LoVo (cell line): ENCODE measurements around the gene ARFGAP2.

ENCODE experiments used
- DNase-seq: peaks from one replicate; pipeline ENCODE4 v3.0.0-alpha.2; 2016; ENCODE audit warnings: low spot score

Gene ARFGAP2

DNA sequence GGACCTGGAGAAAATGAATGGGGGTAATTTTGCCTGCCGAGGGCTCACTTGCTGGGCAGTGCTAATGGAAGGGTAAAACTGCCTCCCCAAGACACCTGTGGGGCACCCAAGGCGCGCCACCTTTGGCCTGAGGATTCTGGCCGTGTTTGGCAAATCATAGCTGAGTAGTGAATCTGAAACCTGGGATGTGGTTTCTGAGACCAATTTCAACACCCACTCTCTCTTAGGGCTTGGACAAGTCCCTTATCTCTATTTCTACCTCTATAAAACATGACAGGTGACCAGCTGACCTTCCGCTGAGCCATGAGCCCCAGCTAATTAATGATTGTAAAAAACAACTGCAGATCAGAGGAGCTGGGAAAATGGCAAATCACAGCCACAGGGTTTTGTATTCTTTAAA is 11.0 kb upstream of the ARFGAP2 start:
- no peak for DNase-seq

DNA sequence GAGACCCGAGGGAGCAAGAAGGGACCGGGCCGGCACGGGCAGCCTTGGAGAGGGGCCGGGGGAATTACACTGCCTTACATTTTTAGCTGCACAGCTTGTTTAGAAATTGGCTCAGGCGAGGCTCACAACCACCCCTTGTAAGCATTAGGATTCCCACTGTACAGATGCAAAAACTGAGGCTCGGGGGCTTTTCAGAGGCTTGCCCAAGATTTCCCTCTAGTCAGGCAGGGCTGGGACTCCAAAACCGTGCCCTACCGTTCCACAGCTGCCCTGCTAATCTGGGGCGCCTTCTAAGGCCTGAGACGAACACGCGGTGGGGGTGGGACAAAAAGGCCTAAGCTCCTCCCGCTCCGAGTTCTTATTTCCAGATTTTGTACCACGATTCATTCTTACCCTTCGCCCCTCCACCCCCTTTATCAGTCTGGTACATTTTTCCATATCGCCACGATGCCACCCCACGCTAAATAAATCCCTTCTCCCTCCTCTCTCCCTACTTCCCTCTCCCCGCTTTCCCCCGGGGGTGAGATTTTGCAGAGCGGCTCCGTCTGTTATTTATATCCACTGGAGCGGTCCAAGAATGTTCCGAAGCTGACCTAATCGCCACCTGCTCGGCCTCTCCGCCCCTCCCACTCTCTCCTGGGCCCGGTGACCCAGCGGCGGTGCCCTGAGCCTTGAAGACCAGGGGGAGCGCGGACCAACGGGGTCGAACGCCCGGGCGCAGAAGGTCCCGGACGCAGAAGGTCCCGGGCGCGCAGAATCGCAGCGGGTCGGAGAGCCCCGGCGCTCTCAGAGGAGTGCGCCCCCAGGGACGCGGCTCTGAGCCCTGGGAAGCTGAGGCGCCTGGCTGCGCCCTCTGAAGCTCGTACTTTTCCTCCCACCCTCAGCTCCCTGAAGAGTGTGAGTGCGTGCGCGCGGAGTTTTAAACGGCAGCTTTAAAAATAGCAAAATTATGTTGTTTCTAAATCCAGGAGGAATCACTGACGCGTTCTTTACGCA is 10.3 kb upstream of the ARFGAP2 start:
- no peak for DNase-seq

DNA sequence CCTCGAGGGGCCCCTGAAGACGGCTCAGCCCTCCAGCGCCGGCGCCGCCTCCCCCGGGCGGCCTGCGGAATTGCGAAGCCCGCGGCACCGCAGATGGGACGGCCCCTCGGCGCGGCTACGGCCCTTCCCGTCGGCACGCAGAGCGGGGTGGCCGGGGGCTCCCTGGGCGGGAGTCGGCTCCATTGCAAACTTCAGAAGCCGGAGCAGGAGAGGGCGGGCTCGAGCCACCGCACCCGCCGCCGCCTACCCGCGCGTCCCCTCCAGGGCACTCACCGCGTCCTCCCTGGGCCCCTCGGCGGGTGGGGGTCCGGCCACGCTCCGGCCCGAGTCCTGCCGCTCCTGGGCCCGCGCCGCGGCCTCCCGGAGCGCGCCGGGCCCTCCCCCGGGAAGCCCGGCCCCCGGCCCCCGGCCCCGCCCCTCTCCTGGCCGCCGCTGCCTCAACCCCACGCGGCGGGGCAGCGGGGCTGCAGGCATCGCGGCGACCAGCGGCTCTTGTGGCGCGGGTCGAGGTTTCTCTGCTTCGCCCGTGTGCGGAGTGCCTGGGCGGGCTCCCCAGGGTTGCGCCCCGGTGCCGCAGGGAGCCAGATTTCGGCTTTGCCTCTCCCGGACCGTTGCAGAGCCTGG is 9.5 kb upstream of the ARFGAP2 start, which contains the start of gene PACSIN3:
PACSIN3 (minus strand) TSS at position 359 of the 624 bp plus-strand sequence. CDS start 3,707 bp downstream, outside the sequence.
- DNase-seq, result peak; percentile 72

DNA sequence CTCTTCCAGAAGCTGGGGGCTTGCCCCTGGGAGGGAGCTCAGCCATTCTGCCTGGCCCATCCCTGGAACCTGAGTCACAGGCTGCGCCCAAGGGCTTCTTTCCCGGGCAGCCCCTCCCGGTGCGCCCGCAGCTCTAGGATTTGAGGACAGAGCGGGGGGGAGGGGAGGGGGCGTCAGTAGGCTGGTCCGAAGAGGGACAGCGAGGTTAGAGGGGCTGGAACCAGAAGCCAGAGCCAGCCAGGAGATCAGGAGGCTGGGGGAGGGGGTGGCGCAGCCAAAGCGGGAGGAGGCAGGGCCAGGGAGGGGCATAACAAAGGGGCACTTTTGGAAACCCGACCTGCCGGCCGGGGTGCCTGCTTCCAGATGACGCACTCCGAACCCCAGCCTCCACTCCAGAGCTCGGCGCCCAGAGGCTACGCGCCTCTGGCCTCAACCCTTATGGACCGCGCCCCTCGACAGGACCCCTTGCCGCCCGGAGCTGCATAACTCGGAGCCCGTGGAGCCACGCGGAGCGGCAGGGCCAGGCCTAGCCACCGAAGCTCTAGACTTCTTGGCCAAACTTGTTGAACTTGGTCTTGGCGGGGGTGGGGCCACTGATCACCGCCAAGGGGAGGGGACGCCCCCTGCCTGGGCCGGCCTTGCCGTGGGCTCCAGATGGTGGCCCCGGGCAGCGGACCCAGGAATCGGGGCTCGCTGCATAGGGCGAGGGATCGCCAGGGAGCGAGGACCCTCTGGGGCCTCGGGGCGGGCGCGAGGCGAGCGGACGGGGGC is 8.8 kb upstream of the ARFGAP2 start:
- peak; percentile 38 for DNase-seq

DNA sequence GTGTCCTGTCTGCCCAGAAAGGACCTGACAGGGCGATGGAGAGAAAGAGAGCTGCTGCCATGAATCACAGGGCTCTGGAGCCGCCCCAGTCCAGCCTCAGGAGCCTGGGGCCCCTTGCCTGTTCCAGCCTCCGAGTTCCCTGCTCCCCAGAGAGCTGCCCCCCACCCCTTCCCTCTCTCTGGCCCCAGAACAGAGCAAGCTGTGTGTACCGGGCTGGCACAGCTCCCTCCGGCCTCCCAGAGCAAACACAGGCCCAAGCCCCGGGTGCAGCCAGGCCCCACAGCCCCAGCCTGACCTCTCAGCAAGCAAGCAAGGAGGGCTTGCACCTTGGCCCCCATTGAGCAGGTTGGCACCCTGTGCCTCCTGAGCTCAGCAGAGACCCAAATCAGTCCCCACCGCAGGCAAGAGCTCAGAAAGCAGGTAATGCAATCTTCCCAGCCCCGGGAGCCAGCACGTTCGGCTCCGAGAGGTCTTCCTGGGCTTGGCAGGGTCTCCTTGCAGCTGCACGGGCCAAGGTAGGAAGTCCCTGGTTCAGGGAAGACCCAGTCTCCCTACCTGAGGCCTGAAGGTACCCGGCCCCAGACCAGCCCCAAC is 8.1 kb upstream of the ARFGAP2 start:
- DNase-seq, result no peak

DNA sequence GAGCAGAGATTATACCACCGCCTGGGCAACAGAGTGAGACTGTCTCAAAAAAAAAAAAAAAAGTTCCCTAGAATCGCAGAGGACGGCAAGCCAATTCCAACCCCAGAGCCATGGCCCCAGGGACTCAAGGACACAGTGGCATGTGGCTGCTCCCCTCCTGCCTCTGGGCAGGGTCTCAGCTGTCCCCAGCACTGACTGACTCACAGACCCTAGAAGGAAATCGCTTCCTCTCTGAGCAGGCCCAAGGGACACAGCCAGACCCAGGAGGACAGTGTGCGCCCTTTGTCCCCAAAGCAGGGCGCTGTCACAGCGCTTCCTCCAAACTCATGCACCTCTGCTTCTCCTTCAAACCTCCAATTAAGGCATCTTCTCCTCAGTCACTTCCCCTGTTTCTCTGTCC is 7.3 kb upstream of the ARFGAP2 start:
- no peak for DNase-seq

DNA sequence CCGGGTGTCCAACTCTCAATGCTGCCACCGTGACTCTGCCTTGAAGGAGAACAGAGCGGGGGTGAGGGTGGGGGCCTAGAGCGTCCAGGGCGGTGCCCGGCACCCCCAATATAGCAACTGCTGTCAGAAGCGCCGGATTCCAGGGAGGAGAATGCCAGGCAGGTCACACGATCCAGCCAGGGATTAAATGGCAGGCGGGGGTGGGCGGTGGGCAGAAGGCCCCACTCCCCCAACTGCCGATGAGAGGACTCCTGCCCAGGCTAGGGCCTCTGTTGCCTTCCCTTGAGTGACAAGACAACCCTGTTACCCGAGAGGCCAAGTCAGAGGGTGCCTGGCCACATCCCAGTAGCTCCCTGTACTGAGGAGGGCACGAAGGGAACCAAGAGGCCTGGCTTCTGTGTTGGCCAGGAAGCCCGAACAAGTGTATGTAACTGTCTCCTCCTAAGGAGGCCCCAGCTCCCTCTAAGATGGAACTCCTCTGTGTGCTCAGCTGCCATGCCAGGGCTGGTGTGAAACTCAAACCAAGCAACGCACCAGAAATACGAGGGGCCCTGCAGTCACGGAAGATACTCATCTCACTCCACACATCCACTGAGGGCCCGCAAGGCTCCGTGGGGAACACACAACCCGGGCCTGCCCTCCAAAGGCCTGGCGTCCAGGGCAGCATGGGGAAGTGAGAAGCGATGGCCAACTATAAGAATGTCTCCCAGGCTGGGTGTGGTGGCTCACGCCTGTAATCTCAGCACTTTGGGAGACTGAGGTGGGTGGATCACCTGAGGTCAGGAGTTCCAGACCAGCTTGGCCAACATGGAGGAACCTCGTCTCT is 6.6 kb upstream of the ARFGAP2 start:
- no peak for DNase-seq

DNA sequence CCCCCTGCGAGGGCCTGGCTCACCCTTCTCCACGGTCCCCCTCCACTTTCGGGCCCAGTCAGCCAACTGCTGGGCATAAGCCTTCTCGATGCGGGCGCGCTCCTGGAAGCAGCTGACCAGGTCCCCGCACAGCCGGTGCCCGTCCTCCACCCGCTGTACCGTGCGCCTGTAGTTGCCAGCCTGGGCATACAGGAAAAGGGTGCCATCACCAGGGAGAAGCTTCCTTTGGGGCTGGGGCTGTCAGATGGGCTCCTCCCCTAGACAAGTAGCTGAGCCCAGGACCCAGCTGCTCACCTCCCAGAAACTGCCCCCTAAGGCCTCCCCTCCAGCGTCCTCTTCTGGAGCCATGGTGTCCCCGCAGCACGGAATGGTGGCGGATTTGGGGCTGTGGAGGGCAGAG is 5.7 kb upstream of the ARFGAP2 start:
- DNase-seq, result no peak

DNA sequence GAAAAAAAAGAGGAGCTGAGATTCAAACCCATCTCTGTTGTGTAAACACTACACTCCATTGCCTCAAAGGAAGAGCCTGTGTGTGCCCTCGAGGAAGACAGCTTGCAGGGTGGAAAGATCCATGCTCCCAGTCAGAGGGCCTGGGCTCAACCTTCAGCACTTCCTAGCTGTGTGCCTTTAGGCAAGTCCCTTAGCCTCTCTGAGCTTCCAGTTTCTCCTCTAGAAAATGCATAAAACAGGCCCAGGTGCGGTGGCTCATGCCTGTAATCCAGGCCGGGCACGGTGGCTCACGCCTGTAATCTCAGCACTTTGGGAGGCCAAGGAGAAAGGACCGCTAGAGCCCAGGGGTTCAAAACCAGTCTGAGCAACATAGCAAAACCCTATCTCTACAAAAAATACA is 4.6 kb upstream of the ARFGAP2 start:
- no peak for DNase-seq

DNA sequence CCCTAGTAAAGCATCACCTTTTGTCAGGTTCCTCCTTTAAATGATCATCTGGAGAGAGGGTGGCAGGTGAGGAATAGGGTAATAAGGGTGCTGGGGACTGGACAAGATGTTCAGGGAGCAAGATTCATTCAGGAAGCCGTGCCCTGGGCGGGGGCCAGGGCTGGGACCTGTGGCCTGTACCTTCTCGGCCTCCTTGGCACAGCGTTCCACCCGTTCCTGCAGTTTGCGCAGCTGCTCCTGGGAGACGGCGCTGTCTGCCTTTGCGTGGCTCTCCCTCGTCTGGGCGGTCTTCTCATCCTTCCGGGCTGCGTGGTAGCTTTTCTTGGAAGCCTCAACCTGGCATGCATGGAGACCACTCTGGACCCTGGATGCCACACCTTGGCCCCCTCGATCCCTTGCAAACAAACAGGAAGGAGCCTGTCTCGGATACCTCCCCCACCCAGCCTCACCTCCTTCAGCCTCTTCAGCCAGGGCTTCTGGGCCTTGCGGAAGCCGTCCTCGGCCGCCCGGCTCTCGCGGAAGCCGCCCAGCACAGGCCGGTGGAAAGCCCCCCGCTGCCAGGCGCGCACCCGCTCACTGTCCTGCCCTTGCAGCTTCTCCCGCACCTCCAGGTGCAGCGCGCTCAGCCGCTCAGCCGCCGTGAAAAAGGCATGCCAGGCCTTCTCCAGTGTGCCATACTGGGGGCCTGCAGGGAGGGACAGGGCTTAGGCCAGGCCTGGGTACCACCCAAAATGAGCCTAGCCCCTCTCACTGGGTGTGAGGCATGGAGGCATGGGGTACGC is 3.5 kb upstream of the ARFGAP2 start:
- DNase-seq, result no peak

DNA sequence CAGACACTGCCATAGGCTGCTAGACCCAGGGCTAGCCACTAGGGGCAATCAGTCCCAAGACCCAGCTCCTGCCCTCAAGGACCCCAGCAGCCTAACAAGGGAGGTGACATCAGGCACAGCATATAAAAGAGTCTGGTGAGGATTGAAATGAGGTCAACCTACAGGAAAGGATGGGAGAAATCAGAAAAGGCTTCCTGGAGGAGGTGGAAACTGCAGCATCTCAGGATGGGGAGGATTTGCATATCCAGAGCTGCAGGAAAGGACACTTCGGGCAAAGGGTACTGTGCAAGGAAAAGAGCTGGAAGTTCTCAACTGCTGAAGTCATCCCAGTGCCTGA is 2.9 kb upstream of the ARFGAP2 start:
- peak; percentile 32 for DNase-seq

DNA sequence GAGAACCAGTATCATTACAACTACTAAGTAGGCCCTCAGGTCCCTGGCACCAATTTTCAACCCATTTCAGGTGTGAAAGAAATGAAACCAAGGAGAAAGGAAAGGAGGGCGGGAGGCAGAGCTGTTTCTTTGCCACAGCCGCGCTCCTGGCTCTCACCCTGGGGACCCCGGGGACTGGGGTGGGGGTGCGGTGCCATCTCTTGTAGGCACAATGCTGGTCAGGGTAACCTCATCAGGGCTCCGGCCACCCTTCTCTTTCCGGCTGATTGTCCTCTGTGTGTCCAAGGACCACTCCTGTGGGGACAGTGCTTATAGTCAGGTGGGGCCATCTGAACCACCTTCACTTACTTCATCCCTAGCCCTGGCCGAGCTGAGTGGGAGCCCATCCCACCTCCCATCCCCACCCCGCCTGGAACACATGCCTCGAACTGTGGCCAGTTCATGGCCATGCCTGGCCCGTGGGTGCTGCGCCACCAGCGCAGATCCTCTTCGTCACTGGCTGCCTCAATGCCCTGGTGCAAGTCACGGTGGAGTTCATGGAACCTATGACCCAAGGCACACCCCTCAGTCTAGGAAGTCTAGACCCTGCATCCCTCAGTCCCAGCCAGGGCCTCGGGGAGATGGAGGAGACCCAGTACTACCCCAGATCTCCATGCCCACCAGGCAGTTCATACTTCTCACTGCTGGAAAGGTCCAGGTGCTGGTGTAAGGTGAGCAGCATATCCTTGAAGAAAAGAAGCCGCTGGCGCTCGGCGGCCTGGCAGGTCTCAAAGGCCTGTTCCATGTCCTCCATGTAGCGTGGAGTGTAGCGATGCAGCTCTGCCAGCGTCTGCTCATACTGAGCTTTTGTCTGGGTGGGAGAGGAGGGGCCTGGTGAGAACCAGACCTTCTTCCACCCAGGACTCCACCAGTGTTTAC is 2.3 kb upstream of the ARFGAP2 start:
- DNase-seq, result no peak

DNA sequence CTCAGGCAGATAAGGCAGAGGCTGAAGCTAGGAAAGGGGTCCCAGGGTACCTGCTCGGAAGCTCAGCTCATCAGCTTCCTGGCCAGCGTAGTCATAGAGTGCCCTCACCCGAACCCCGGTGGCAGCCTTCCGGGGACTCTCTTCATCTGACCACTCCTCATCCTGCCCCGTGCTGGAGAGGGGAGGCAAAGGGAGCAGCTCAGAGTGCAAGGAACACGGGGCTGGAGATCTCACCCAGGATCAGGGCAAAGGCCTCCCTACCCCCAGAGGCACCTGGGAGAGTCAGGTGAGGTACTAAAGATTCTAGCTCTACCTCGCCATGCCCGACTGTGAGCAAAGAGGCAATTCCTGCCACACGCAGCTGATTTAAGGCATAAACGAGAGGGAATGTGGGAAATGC is 1.6 kb upstream of the ARFGAP2 start:
- no peak for DNase-seq

DNA sequence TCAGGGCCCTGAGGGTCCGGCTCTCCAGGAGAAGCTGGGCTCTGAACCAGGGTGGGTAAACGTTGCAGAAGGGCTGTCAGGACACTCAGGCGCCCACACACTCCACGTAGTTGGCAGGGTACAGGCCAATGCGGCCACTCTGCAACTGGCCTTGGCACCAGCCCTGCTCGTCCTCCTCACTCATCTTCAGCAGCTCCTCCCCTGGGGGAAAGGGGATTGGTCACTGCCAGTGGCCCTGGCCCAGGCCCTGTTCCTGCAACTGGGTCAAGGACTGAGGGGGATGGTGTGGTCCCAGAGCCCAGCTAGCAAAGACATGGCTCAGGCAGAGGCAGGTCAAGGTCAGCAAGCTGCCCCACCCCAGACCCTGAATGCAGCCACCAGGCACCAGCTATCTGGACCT is 1.2 kb upstream of the ARFGAP2 start:
- no peak for DNase-seq

DNA sequence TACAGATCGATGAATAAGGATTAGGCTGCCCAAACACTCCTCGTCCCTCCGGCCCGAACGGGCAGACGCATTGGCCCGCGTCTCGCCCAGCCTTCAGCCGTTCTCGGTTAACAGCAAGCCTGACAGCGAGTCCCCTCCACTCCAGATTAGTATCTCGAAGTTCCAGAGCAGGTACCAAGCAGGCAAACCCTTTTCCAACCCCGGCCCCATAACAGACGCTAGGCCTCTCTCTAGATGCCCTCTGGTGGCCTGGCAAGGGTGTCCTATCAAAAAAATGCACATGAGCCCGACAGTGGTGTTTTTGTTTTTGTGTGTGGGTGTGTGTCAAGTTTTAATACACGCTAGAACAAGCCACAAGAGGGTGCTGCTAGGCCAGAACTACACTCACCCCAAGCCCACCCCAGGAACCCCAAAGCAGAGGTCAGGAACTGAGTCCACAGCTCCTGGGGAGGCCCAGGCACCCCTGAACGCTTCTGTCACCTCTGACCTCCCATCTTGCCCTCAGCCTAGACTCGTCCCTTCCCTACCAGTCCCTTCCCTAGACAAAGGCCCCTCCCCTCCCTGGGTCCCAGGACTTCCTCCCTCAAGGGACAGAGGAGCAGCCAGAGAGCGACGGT is 658 bp upstream of the ARFGAP2 start:
- DNase-seq, result peak; percentile 74

DNA sequence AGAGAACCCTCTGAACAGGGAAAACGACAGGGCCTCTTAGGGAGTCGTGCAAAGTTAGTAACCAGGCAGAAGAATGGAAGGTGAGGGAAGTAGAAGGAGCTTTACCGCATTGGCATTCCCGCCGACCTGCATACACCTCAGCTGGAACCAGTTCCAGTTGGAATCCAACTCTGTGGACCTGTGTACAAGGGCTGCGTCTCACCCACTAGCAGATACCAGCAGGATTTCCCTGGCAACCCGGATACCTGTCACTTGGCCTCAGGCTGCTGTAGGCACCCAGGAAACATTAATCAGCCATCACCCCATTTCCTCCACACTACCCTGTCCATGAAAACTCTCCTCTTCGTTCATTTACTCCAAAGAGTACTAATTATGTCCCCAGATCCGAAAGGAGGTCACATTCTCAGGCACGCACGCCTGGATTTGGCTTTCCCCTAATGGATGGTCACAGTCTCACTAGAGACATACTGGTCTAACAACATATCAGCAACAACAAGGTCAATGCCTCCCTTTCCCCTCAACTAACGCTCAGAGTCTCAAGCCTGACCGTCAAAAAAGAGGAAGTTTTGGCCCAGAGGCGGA is 842 bp downstream of the ARFGAP2 start:
- DNase-seq, result no peak

DNA sequence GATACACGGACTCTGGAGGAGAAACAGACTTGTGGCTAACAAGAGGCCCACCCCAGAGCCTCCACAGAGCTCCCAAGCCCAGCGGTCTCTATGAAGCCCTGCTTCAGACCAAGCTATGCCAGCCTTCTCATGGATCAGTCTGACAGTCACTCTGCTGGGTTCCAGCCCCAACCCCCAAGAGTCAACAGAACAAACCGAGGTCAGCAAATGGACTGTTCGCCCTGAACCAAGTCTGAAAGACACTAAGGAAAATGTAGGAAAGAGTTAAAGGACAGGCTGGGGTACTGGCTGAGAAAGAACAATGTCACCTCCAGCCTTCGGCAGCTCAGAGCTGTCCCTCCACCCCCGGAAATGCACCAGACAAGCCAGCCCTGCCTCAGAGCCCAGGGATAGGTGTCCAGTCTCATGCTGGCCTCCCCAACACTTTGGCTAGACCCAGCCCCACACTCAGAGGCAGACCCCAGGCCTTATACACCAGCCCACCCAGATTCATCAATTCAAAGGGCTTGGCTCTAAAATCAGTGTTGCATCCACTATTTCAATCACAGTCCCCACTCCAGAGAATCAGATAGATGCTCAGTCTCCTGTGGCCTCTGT is 3.8 kb downstream of the ARFGAP2 start:
- DNase-seq, result no peak

DNA sequence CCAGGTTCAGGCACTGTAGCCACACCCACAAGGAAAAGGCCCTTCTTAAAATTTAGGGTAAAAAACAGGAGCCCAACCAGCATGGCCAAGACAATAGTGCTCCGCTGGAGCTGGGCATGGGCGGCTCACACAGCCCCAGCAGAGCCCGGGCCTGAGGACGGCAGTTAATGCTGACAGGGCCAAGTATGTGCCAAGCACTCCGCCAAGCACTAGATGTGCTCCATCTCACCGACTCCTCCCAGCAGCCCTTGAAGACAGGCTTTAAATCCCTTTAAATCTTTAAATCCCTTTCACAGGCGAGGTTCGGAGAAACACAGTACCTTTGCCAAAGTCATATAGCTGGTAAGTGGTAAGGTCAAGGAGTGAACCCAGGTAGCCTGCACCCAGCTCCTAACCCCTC is 4.8 kb downstream of the ARFGAP2 start:
- no peak for DNase-seq
